Endodermal cell (in vitro differentiated cells): ENCODE results near the gene GALNT2. TPM values are rescaled to one million over a fixed set of nuclear protein-coding genes. Genes with fewer than 3 reads are reported as not detected.

ENCODE experiments used
- DNase-seq: peaks from one replicate; pipeline ENCODE4 v3.0.0-alpha.2; 2017
- H3K27ac ChIP-seq: 2 replicates; pipeline ENCODE4 v1.5.1; 2013; ENCODE audit warnings: mild to moderate bottlenecking, low read depth, low read length, moderate library complexity
- H3K27me3 ChIP-seq: 2 replicates; pipeline ENCODE4 v1.6.1; 2013; ENCODE audit warnings: mild to moderate bottlenecking, low read length, moderate library complexity; ENCODE audit not compliant: insufficient read depth, control insufficient read depth, poor library complexity, severe bottlenecking
- H3K36me3 ChIP-seq: 2 replicates; pipeline ENCODE4 v1.7.0; 2013; ENCODE audit warnings: mild to moderate bottlenecking, low read length, moderate library complexity; ENCODE audit not compliant: control insufficient read depth, insufficient read depth
- H3K4me1 ChIP-seq: one replicate; pipeline ENCODE4 v1.7.0; 2013; ENCODE audit warnings: low read length; ENCODE audit not compliant: control insufficient read depth, insufficient read depth
- H3K4me3 ChIP-seq: 2 replicates; pipeline ENCODE4 v1.5.1; 2013; ENCODE audit warnings: mild to moderate bottlenecking, low read length, moderate library complexity
- H3K9ac ChIP-seq: 2 replicates; pipeline ENCODE4 v1.6.1; 2013; ENCODE audit warnings: mild to moderate bottlenecking, low read length, moderate library complexity; ENCODE audit not compliant: poor library complexity, severe bottlenecking; ENCODE audit errors: extremely low read depth
- H3K9me3 ChIP-seq: 2 replicates; pipeline ENCODE4 v1.6.1; 2013; ENCODE audit warnings: mild to moderate bottlenecking, low read length, moderate library complexity; ENCODE audit not compliant: control insufficient read depth
- H3K27ac Mint-ChIP-seq: 2 replicates; pipeline ENCODE4 v1.8.0; 2020; ENCODE audit warnings: mixed read lengths
- H3K27me3 Mint-ChIP-seq: 2 replicates; pipeline ENCODE4 v1.8.0; 2021; ENCODE audit warnings: mild to moderate bottlenecking, mixed read lengths; ENCODE audit not compliant: insufficient read depth
- H3K36me3 Mint-ChIP-seq: 2 replicates; pipeline ENCODE4 v1.8.0; 2020; ENCODE audit warnings: low read depth, mixed read lengths
- H3K4me1 Mint-ChIP-seq: 2 replicates; pipeline ENCODE4 v1.8.0; 2020; ENCODE audit warnings: mixed read lengths
- H3K4me3 Mint-ChIP-seq: 2 replicates; pipeline ENCODE4 v1.8.0; 2020; ENCODE audit warnings: mild to moderate bottlenecking, moderate library complexity, mixed read lengths
- H3K9me3 Mint-ChIP-seq: 2 replicates; pipeline ENCODE4 v1.8.0; 2020; ENCODE audit warnings: mild to moderate bottlenecking, mixed read lengths
- CTCF ChIP-seq: fragments of 200-600 bp; sonication (generic); conservative IDR thresholded peaks from 2 replicates; pipeline ENCODE4 v1.5.0; 2021; ENCODE audit warnings: antibody characterized with exemption, mild to moderate bottlenecking
- WGBS, 2 experiments: methylation state at CpG; one replicate each; pipeline versions ENCODE4 v1.1.5 to v1.1.7; 2013; ENCODE audit warnings: missing lambda C conversion rate in 2 of 2, mixed read lengths in 1 of 2; ENCODE audit not compliant: insufficient coverage in 1 of 2, insufficient read length in 1 of 2; 5-methylcytosine and 5-hydroxymethylcytosine counted together
- total RNA-seq, 2 donors: library from RNA; stranded (reverse); fragmentation: NEBNext Ultra II Directional in 1 of 2; extraction: Animal tissue kit (Norgen Biotek cat#: 25700) in 1 of 2; gene quantifications; 2 replicates in 1 of 2; 3 replicates in 1 of 2; pipeline ENCODE4 v1.2.1, GENCODE V29; 2021

The GALNT2 gene
- total RNA-seq, 2 donors from 2014 or later, result 41.6 to 63.5 TPM

- no peak overlapping the region for H3K27ac Mint-ChIP-seq
- H3K4me3 ChIP-seq, result peak overlapping the region; percentile 13
- TF ChIP-seq CTCF, result no peak
- peak; percentile 73 for DNase-seq
- peaks cover 40% of the 10 kb centered on the region for H3K27me3 Mint-ChIP-seq
- H3K4me1 Mint-ChIP-seq, result peaks cover 49% of the 10 kb centered on the region
- no peaks in the 10 kb centered on the region for H3K27me3 ChIP-seq
- no peak overlapping the region for H3K4me3 Mint-ChIP-seq
- 20 to 28% methylated on average over 6 to 10 of the region's 10 CpGs for WGBS, 2 experiments
- H3K36me3 ChIP-seq, result no peaks in the 10 kb centered on the region
- no peak overlapping the region for H3K27ac ChIP-seq
- no peaks in the 10 kb centered on the region for H3K9me3 Mint-ChIP-seq
- H3K9ac ChIP-seq, result no peak overlapping the region
- H3K9me3 ChIP-seq, result no peaks in the 10 kb centered on the region
- H3K4me1 ChIP-seq, result peaks cover 17% of the 10 kb centered on the region
- no peaks in the 10 kb centered on the region for H3K36me3 Mint-ChIP-seq
Observed at GRCh38 chr1:230232371-230232771, 165.3 kb downstream of the GALNT2 start.

- H3K4me1 ChIP-seq, result peaks cover 17% of the 10 kb centered on the region
- H3K4me1 Mint-ChIP-seq, result peaks cover 59% of the 10 kb centered on the region
Observed at GRCh38 chr1:230233786-230234185, 166.7 kb downstream of the GALNT2 start.

GRCh38 chr1:230235876-230236275 lies 168.8 kb downstream of the GALNT2 start:
- Histone ChIP-seq H3K27ac (no peak overlapping the region), H3K4me1 (peaks cover 17% of the 10 kb centered on the region), H3K9me3 (peaks cover 5% of the 10 kb centered on the region), H3K36me3 (no peaks in the 10 kb centered on the region), H3K4me3 (no peak overlapping the region), H3K9ac (no peak overlapping the region), H3K27me3 (no peaks in the 10 kb centered on the region)
- no peak for TF ChIP-seq CTCF
- no peak overlapping the region for H3K4me3 Mint-ChIP-seq
- no peak overlapping the region for H3K27ac Mint-ChIP-seq
- WGBS, 2 experiments, result 87 to 97% methylated on average over 5 to 7 of the region's 7 CpGs
- peaks cover 55% of the 10 kb centered on the region for H3K4me1 Mint-ChIP-seq
- peaks cover 8% of the 10 kb centered on the region for H3K36me3 Mint-ChIP-seq
- peak; percentile 65 for DNase-seq
- peaks cover 7% of the 10 kb centered on the region for H3K9me3 Mint-ChIP-seq
- H3K27me3 Mint-ChIP-seq, result peaks cover 40% of the 10 kb centered on the region

More at GRCh38 chr1:230233786-230234185, 166.7 kb downstream of the GALNT2 start:
- no peak overlapping the region for H3K27ac Mint-ChIP-seq
- TF ChIP-seq CTCF, result no peak
- WGBS, 2 experiments, result 86 to 93% methylated on average over 4 of the region's 4 CpGs
- H3K36me3 Mint-ChIP-seq, result no peaks in the 10 kb centered on the region
- H3K9me3 Mint-ChIP-seq, result no peaks in the 10 kb centered on the region
- H3K27me3 Mint-ChIP-seq, result peaks cover 40% of the 10 kb centered on the region
- no peak overlapping the region for H3K27ac ChIP-seq
- H3K27me3 ChIP-seq, result no peaks in the 10 kb centered on the region
- H3K4me3 Mint-ChIP-seq, result no peak overlapping the region
- H3K4me3 ChIP-seq, result no peak overlapping the region
- H3K9ac ChIP-seq, result no peak overlapping the region
- H3K36me3 ChIP-seq, result no peaks in the 10 kb centered on the region
- H3K9me3 ChIP-seq, result no peaks in the 10 kb centered on the region
- DNase-seq, result peak; percentile 22
